Stimulated activated naive B cell treated with anti-CD40 and anti-IgM and Interleukin-4, amounts not matched to agents 10 μg/mL and 1 μg/mL and 100 μg/mL, for 72 hours (primary cell): Measurements from ENCODE around the gene ATP6AP1.
"Not testable (repeated sequence)": the region's sequence is repeated elsewhere in the genome, so short reads cannot be mapped to it uniquely, and the experiment has no call there.

ENCODE experiments used
- ATAC-seq, 2 donors: fragments of 150-1000 bp; cut with Tn5 transposase; replicated peaks; 2 replicates each; pipeline ENCODE4 v1.10.0; 2021; ENCODE audit warnings: moderate library complexity in 1 of 2
- DNase-seq: peaks from one replicate; pipeline ENCODE4 v3.0.0; 2021
- H3K27ac Mint-ChIP-seq: one replicate; pipeline ENCODE4 v1.8.0; 2022; ENCODE audit warnings: mild to moderate bottlenecking, mixed read lengths
- H3K27me3 Mint-ChIP-seq, 2 donors: one replicate each; pipeline ENCODE4 v1.8.0; 2022; ENCODE audit warnings: mixed read lengths in 2 of 2
- H3K36me3 Mint-ChIP-seq, 2 donors: one replicate each; pipeline ENCODE4 v1.8.0; 2022; ENCODE audit warnings: mixed read lengths in 2 of 2, mild to moderate bottlenecking in 1 of 2
- H3K4me1 Mint-ChIP-seq, 2 donors: one replicate each; pipeline ENCODE4 v1.8.0; 2022; ENCODE audit warnings: mixed read lengths in 2 of 2, mild to moderate bottlenecking in 1 of 2
- H3K4me3 Mint-ChIP-seq, 2 donors: one replicate each; pipeline ENCODE4 v1.8.0; 2022; ENCODE audit warnings: mild to moderate bottlenecking in 2 of 2, mixed read lengths in 2 of 2, moderate library complexity in 1 of 2
- H3K9me3 Mint-ChIP-seq, 2 donors: one replicate each; pipeline ENCODE4 v1.8.0; 2022; ENCODE audit warnings: mixed read lengths in 2 of 2, mild to moderate bottlenecking in 1 of 2

The ATP6AP1 gene, protein sequence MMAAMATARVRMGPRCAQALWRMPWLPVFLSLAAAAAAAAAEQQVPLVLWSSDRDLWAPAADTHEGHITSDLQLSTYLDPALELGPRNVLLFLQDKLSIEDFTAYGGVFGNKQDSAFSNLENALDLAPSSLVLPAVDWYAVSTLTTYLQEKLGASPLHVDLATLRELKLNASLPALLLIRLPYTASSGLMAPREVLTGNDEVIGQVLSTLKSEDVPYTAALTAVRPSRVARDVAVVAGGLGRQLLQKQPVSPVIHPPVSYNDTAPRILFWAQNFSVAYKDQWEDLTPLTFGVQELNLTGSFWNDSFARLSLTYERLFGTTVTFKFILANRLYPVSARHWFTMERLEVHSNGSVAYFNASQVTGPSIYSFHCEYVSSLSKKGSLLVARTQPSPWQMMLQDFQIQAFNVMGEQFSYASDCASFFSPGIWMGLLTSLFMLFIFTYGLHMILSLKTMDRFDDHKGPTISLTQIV

DNA sequence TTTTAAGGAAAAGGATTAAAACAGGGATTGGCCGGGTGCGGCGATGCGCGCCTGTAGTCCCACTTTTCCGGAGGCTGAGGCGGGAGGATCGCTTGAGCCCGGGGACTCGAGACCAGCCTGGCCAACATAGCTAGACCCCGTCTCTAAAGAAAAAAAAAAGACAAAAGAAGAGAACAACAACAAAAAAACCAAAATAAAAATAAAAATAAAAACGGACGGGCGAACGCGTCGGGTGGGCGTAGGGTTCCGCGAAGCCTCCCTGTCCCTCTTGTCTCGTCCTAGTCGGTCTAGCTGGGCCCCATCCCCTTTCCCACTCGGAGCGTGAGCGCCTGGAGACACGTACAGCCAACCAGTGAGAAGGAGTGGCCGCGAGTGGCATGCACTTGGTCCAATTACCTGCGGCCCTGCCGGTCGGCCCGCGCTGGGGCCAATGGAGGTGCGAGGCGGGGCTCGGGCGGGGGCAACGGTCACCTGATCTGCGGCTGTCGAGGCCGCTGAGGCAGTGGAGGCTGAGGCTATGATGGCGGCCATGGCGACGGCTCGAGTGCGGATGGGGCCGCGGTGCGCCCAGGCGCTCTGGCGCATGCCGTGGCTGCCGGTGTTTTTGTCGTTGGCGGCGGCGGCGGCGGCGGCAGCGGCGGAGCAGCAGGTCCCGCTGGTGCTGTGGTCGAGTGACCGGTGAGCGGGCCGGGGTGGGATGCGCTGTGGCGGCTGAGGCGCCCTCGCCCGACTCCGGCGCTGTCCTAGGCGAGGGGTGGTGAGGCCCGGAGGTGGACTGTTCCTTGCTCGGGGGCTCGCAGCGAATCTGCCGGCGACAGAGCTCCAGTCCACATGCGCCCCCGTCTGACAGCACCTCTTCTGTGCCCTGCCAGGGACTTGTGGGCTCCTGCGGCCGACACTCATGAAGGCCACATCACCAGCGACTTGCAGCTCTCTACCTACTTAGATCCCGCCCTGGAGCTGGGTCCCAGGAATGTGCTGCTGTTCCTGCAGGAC lies at the start of gene ATP6AP1:
Gene ATP6AP1, plus strand, starts transcription at position 502 of the 996 bp plus-strand sequence. Its CDS starts 16 bp downstream, at position 518.
- Mint-ChIP-seq H3K27me3 (no peaks in the 10 kb centered on the region), H3K9me3 (no peaks in the 10 kb centered on the region), H3K36me3 (peaks cover 8 to 20% of the 10 kb centered on the region in 2 donors), H3K4me3 (peak within 1 kb of the TSS; percentile 82 to 91), H3K4me1 (peaks cover 29 to 37% of the 10 kb centered on the region in 2 donors), H3K27ac (peak within 1 kb of the TSS; percentile 71)
- ATAC-seq (peak; percentile 94 to 96), DNase-seq (peak; percentile 88)

- peak; percentile 83 to 87 for ATAC-seq
- H3K27ac Mint-ChIP-seq, result peak within 1 kb of the TSS; percentile 96
- no peaks in the 10 kb centered on the region for H3K9me3 Mint-ChIP-seq
- H3K4me3 Mint-ChIP-seq, result peak within 1 kb of the TSS; percentile 88 to 89
- peak; percentile 95 for DNase-seq
- peaks cover 9 to 13% of the 10 kb centered on the region in 2 donors for H3K36me3 Mint-ChIP-seq
- no peaks in the 10 kb centered on the region for H3K27me3 Mint-ChIP-seq
- H3K4me1 Mint-ChIP-seq, result peaks cover 19 to 31% of the 10 kb centered on the region in 2 donors
These were observed 49.5 kb upstream of the ATP6AP1 start, which contains the start of gene EMD for GRCh38 chrX:154378799-154379568. TSS of gene EMD (plus strand) at chrX:154379295. CDS start at chrX:154379485, 190 bp downstream.

DNA sequence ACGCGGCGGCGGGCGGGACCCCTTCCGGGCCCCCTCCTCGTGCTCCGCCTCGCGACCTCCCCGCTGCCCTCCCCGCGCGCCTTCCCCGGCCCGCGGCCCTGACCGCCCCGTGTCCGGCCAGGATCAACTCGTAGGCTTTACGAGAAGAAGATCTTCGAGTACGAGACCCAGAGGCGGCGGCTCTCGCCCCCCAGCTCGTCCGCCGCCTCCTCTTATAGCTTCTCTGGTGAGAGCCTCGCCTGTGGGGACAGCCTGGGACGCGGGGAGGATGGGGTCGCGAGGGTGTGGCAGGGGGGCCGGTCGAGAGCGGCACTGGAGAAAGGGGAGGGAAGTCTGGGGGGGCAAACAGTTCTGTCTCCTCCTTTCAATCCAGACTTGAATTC lies 48.9 kb upstream of the ATP6AP1 start:
- DNase-seq (no peak), ATAC-seq (no peak)
- H3K27me3 Mint-ChIP-seq, result no peaks in the 10 kb centered on the region
- H3K4me1 Mint-ChIP-seq, result peaks cover 19 to 36% of the 10 kb centered on the region in 2 donors
- H3K4me3 Mint-ChIP-seq, result peak overlapping the region; percentile 88 to 89
- H3K36me3 Mint-ChIP-seq, result peaks cover 9 to 13% of the 10 kb centered on the region in 2 donors
- H3K27ac Mint-ChIP-seq, result peak overlapping the region; percentile 95
- H3K9me3 Mint-ChIP-seq, result no peaks in the 10 kb centered on the region

DNA sequence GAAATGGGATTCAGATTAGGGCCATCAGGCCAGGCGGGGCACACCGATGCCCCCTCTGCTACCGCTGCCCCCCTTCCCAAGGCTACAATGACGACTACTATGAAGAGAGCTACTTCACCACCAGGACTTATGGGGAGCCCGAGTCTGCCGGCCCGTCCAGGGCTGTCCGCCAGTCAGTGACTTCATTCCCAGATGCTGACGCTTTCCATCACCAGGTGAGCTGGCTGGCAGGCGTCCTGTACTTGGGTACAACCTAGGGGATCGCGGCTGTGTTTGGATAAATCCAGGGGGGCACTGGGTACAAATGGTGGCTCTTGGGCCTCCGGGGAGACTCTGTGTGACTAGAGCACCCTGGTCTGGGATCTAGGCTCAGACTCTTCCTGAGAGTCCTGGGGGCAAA lies 48.3 kb upstream of the ATP6AP1 start:
- H3K4me3 Mint-ChIP-seq, result peak overlapping the region; percentile 88 to 89
- no peak for ATAC-seq
- no peaks in the 10 kb centered on the region for H3K27me3 Mint-ChIP-seq
- H3K4me1 Mint-ChIP-seq, result peaks cover 20 to 37% of the 10 kb centered on the region in 2 donors
- no peaks in the 10 kb centered on the region for H3K9me3 Mint-ChIP-seq
- peak overlapping the region; percentile 95 for H3K27ac Mint-ChIP-seq
- DNase-seq, result no peak
- H3K36me3 Mint-ChIP-seq, result peaks cover 9 to 13% of the 10 kb centered on the region in 2 donors

DNA sequence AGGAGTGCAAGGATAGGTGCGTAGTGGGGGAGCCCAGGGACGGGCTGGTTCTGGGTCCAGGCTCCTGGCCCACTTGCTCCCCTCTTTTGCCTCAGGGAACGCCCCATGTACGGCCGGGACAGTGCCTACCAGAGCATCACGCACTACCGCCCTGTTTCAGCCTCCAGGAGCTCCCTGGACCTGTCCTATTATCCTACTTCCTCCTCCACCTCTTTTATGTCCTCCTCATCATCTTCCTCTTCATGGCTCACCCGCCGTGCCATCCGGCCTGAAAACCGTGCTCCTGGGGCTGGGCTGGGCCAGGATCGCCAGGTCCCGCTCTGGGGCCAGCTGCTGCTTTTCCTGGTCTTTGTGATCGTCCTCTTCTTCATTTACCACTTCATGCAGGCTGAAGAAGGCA lies 47.7 kb upstream of the ATP6AP1 start:
- H3K27me3 Mint-ChIP-seq, result no peaks in the 10 kb centered on the region
- H3K27ac Mint-ChIP-seq, result peak overlapping the region; percentile 95

DNA sequence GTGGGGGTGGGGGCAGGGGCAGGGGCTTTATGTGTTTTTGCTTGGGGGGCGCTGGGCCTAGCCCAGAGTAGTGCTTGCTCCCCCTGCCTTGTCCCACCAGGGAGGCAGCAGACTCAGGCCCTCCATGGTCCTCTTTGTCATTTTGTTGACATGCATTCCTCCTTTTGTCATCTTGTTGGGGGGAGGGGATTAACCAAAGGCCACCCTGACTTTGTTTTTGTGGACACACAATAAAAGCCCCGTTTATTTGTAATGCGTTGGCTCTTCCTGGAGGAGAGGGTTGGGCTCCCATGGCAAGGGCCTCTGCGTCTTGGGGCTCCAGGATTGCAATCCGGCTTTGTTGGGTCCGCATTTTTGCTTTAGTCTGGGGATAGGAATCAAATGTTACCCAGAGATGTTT lies 47.2 kb upstream of the ATP6AP1 start:
- peaks cover 9 to 13% of the 10 kb centered on the region in 2 donors for H3K36me3 Mint-ChIP-seq
- H3K27me3 Mint-ChIP-seq, result no peaks in the 10 kb centered on the region
- no peak overlapping the region for H3K27ac Mint-ChIP-seq
- H3K4me1 Mint-ChIP-seq, result peaks cover 20 to 35% of the 10 kb centered on the region in 2 donors
- no peak for ATAC-seq
- no peak overlapping the region for H3K4me3 Mint-ChIP-seq
- no peaks in the 10 kb centered on the region for H3K9me3 Mint-ChIP-seq
- DNase-seq, result no peak

More for the DNA sequence above, 47.7 kb upstream of the ATP6AP1 start:
- DNase-seq, result no peak
- peaks cover 9 to 13% of the 10 kb centered on the region in 2 donors for H3K36me3 Mint-ChIP-seq
- H3K9me3 Mint-ChIP-seq, result no peaks in the 10 kb centered on the region
- H3K4me1 Mint-ChIP-seq, result peaks cover 20 to 35% of the 10 kb centered on the region in 2 donors
- no peak for ATAC-seq
- peak overlapping the region; percentile 88 to 89 for H3K4me3 Mint-ChIP-seq

GRCh38 chrX:154382483-154383069 lies 45.9 kb upstream of the ATP6AP1 start:
- no peak overlapping the region for H3K4me3 Mint-ChIP-seq
- no peak for DNase-seq
- no peak overlapping the region for H3K27ac Mint-ChIP-seq
- H3K27me3 Mint-ChIP-seq, result no peaks in the 10 kb centered on the region
- no peak for ATAC-seq
- peaks cover 17 to 30% of the 10 kb centered on the region in 2 donors for H3K4me1 Mint-ChIP-seq
- no peaks in the 10 kb centered on the region for H3K9me3 Mint-ChIP-seq
- peaks cover 9 to 13% of the 10 kb centered on the region in 2 donors for H3K36me3 Mint-ChIP-seq

DNA sequence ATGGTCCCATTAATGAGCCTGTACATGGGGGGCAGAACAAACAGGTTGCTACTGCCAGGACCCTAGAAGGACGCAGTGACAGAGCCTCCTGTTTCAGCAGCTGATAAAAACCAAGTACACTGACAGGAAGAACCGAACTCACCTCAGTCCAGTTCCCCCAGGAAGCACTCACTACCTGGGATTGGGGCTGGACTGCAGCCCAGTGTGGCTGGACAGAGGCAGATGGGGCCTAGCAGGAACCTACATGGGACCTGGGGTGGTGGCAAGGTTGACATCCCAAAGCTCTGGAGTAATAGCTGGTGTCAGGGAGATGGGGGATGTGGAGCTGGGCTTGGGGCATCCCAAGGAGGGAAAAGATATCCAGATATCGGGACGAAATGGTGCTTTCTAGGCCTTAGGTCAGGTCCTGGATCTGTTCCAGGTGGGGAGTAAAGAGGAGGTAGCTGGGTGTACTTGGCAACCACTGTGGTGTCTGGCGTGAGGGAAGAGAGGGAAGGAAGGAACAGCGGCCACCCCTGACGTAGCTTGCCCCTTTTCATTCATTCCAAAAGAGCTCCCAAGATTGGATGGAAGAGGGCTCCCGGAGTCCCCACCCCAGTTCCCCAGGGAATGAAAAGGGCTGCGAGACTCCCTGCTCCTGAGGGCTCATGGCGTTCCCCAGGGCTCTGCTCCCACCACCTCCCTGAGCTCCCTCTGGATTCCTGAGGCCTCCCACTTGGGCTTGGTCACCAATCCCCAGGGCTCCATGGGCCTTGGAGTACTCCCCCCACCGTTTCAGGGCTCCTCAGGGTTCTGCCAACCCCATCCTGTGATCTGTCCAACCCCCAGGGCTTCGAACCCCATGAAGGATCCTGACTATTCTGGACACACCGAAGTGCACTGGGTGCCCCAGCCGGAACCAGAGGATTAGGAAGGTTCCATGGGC lies 44.9 kb upstream of the ATP6AP1 start:
- peaks cover 15 to 30% of the 10 kb centered on the region in 2 donors for H3K4me1 Mint-ChIP-seq
- peak overlapping the region; percentile 2 to 21 for H3K4me3 Mint-ChIP-seq
- no peaks in the 10 kb centered on the region for H3K27me3 Mint-ChIP-seq
- H3K9me3 Mint-ChIP-seq, result no peaks in the 10 kb centered on the region
- peak overlapping the region; percentile 51 for H3K27ac Mint-ChIP-seq
- DNase-seq (no peak), ATAC-seq (no peak)
- peaks cover 9 to 13% of the 10 kb centered on the region in 2 donors for H3K36me3 Mint-ChIP-seq

DNA sequence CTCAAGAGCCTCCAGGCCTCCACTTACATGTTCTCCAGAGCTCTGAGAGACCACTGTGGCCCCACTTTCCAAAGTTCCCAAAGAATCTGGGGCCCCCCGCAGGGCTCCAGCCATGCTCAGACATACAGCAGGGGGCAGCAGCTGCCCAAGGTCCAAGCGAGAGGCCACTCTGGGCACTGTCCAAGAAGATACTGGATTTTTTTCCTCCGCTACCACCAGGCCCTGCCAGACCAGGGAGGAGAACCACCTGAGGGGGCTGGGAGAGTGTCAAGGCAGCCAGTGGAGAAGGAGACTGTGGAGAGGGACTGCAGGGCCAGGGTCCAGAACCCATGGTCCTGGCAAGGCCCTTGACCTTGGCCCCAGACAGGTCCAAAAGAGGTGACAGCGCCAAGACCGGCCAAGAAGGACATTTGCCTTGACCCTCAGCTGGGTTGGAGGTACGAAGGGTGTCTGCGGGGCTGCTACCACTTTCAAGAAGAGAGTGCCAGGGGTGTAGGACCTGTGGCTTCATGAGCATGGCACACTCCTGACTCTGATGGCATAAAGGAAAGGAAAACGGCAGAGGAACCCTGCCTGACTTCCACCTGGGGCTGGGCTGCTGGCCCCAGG lies 44.1 kb upstream of the ATP6AP1 start:
- Mint-ChIP-seq H3K27ac (no peak overlapping the region), H3K36me3 (peaks cover 9 to 13% of the 10 kb centered on the region in 2 donors), H3K4me1 (peaks cover 15 to 30% of the 10 kb centered on the region in 2 donors), H3K27me3 (no peaks in the 10 kb centered on the region), H3K9me3 (no peaks in the 10 kb centered on the region), H3K4me3 (peak overlapping the region; percentile 21 to 49)
- DNase-seq (no peak), ATAC-seq (no peak)

DNA sequence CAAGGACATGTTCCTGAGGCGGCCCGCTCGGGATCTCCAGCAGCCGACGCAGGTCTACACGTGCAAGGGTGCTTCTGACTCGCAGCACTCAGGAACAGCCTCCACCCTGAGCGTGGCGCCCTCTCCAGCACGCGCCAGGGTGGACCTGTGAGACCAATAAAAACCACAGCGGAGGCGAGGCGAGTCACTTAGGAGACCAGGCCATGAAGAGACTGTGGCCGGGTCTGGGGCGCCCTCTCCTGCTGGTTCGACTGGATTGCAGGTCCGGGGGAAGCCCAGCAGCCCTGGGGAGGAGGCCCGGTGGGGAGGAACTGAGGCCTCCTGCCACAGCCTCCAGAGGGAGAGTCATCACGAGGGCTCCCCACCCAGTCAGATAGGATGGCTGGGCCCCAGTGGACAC lies 40.4 kb upstream of the ATP6AP1 start:
- H3K4me1 Mint-ChIP-seq, result peaks cover 2 to 15% of the 10 kb centered on the region in 2 donors
- not testable (repeated sequence) for H3K27me3 Mint-ChIP-seq, H3K27ac Mint-ChIP-seq, DNase-seq, H3K9me3 Mint-ChIP-seq, H3K4me3 Mint-ChIP-seq, H3K36me3 Mint-ChIP-seq
- ATAC-seq, result peak; percentile 35 to 39

DNA sequence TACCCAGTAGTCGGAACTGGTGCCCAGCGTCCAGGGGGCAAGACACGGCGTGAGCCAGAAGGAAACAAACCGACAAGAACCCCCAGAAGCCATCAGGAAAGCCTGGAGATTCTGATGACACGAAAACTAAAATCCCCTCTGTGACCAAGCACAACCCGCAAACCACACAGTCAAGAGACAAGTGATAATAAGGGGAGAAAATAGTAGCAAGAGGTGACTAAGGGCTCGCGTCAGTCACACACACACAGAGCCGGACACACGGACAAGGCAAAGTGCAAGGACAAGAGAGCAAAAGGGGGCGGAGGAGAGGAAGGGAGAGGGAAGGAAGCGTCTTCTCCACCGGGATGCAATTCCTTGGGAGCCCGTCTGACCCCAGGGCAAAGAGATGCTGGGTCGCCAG lies 39.8 kb upstream of the ATP6AP1 start:
- not testable (repeated sequence) for DNase-seq, H3K4me1 Mint-ChIP-seq, H3K4me3 Mint-ChIP-seq, H3K27ac Mint-ChIP-seq, H3K27me3 Mint-ChIP-seq, H3K9me3 Mint-ChIP-seq, H3K36me3 Mint-ChIP-seq
- peak; percentile 35 to 40 for ATAC-seq
